Measurements from ENCODE around the gene CTBP1.
A peak's percentile ranks its signal among the peaks of the same experiment; 100 is the strongest.

Gene CTBP1

GRCh38 chr4:1266881-1267763 is 18.2 kb upstream of the CTBP1 start:
- peaks cover 9% of the 10 kb centered on the region for H3K36me3 Mint-ChIP-seq (ENCODE audit: low read depth)
- peaks cover 11% of the 10 kb centered on the region for H3K4me1 Mint-ChIP-seq (ENCODE audit: low read depth)
- H3K27me3 Mint-ChIP-seq (ENCODE audit: low read depth): no peaks in the 10 kb centered on the region
- peak overlapping the region; percentile 93 for H3K27ac Mint-ChIP-seq
- peaks cover 23% of the 10 kb centered on the region for H3K9me3 Mint-ChIP-seq
- peak overlapping the region; percentile 41 for H3K4me3 Mint-ChIP-seq

GRCh38 chr4:1265351-1265750 is 16.4 kb upstream of the CTBP1 start:
- peaks cover 6% of the 10 kb centered on the region for H3K36me3 Mint-ChIP-seq (ENCODE audit: low read depth)
- peaks cover 14% of the 10 kb centered on the region for H3K4me1 Mint-ChIP-seq (ENCODE audit: low read depth)
- peaks cover 17% of the 10 kb centered on the region for H3K9me3 Mint-ChIP-seq
- H3K27me3 Mint-ChIP-seq (ENCODE audit: low read depth): no peaks in the 10 kb centered on the region
- no peak overlapping the region for H3K27ac Mint-ChIP-seq
- no peak overlapping the region for H3K4me3 Mint-ChIP-seq

GRCh38 chr4:1264942-1265341 is 16.0 kb upstream of the CTBP1 start:
- Mint-ChIP-seq H3K9me3 (peaks cover 12% of the 10 kb centered on the region), H3K27ac (no peak overlapping the region), H3K4me1 (ENCODE audit: low read depth) (peaks cover 18% of the 10 kb centered on the region), H3K27me3 (ENCODE audit: low read depth) (no peaks in the 10 kb centered on the region), H3K4me3 (no peak overlapping the region), H3K36me3 (ENCODE audit: low read depth) (peaks cover 6% of the 10 kb centered on the region)

- Mint-ChIP-seq H3K27me3 (ENCODE audit: low read depth) (no peaks in the 10 kb centered on the region), H3K36me3 (ENCODE audit: low read depth) (peaks cover 9% of the 10 kb centered on the region), H3K4me3 (no peak overlapping the region), H3K4me1 (ENCODE audit: low read depth) (peaks cover 12% of the 10 kb centered on the region), H3K9me3 (peaks cover 21% of the 10 kb centered on the region), H3K27ac (no peak overlapping the region)
Observed at GRCh38 chr4:1261107-1261928, 12.4 kb upstream of the CTBP1 start.

- H3K36me3 Mint-ChIP-seq (ENCODE audit: low read depth): peaks cover 10% of the 10 kb centered on the region
- H3K27me3 Mint-ChIP-seq (ENCODE audit: low read depth): no peaks in the 10 kb centered on the region
- H3K4me1 Mint-ChIP-seq (ENCODE audit: low read depth): peaks cover 14% of the 10 kb centered on the region
- peaks cover 29% of the 10 kb centered on the region for H3K9me3 Mint-ChIP-seq
- H3K27ac Mint-ChIP-seq: peak overlapping the region; percentile 67
- H3K4me3 Mint-ChIP-seq: no peak overlapping the region
Observed at GRCh38 chr4:1260418-1261106, 11.6 kb upstream of the CTBP1 start.

GRCh38 chr4:1259966-1260365 is 11.0 kb upstream of the CTBP1 start:
- Mint-ChIP-seq H3K4me3 (peak overlapping the region; percentile 5), H3K9me3 (peaks cover 31% of the 10 kb centered on the region)

GRCh38 chr4:1258457-1258856 is 9.5 kb upstream of the CTBP1 start:
- Mint-ChIP-seq H3K9me3 (peaks cover 44% of the 10 kb centered on the region), H3K36me3 (ENCODE audit: low read depth) (peaks cover 19% of the 10 kb centered on the region), H3K4me3 (no peak overlapping the region), H3K27me3 (ENCODE audit: low read depth) (no peaks in the 10 kb centered on the region), H3K27ac (no peak overlapping the region), H3K4me1 (ENCODE audit: low read depth) (peaks cover 24% of the 10 kb centered on the region)

More at GRCh38 chr4:1259966-1260365, 11.0 kb upstream of the CTBP1 start:
- H3K4me1 Mint-ChIP-seq (ENCODE audit: low read depth): peaks cover 14% of the 10 kb centered on the region
- H3K36me3 Mint-ChIP-seq (ENCODE audit: low read depth): peaks cover 10% of the 10 kb centered on the region
- no peaks in the 10 kb centered on the region for H3K27me3 Mint-ChIP-seq (ENCODE audit: low read depth)
- H3K27ac Mint-ChIP-seq: peak overlapping the region; percentile 67

GRCh38 chr4:1255699-1256098 is 6.8 kb upstream of the CTBP1 start:
- Mint-ChIP-seq H3K27me3 (ENCODE audit: low read depth) (no peaks in the 10 kb centered on the region), H3K27ac (no peak overlapping the region), H3K4me1 (ENCODE audit: low read depth) (peaks cover 39% of the 10 kb centered on the region), H3K4me3 (no peak overlapping the region), H3K36me3 (ENCODE audit: low read depth) (peaks cover 41% of the 10 kb centered on the region), H3K9me3 (peaks cover 55% of the 10 kb centered on the region)

GRCh38 chr4:1255151-1255550 is 6.2 kb upstream of the CTBP1 start:
- no peak overlapping the region for H3K27ac Mint-ChIP-seq
- no peaks in the 10 kb centered on the region for H3K27me3 Mint-ChIP-seq (ENCODE audit: low read depth)
- peaks cover 36% of the 10 kb centered on the region for H3K4me1 Mint-ChIP-seq (ENCODE audit: low read depth)
- H3K4me3 Mint-ChIP-seq: no peak overlapping the region
- H3K36me3 Mint-ChIP-seq (ENCODE audit: low read depth): peaks cover 45% of the 10 kb centered on the region
- H3K9me3 Mint-ChIP-seq: peaks cover 55% of the 10 kb centered on the region

- Mint-ChIP-seq H3K36me3 (ENCODE audit: low read depth) (peaks cover 51% of the 10 kb centered on the region), H3K9me3 (peaks cover 55% of the 10 kb centered on the region), H3K4me1 (ENCODE audit: low read depth) (peaks cover 35% of the 10 kb centered on the region), H3K27ac (peak overlapping the region; percentile 31), H3K4me3 (no peak overlapping the region), H3K27me3 (ENCODE audit: low read depth) (no peaks in the 10 kb centered on the region)
Observed at GRCh38 chr4:1253831-1254230, 4.9 kb upstream of the CTBP1 start.

- Mint-ChIP-seq H3K4me1 (ENCODE audit: low read depth) (peaks cover 35% of the 10 kb centered on the region), H3K9me3 (peaks cover 48% of the 10 kb centered on the region), H3K4me3 (peak overlapping the region; percentile 2), H3K27me3 (ENCODE audit: low read depth) (no peaks in the 10 kb centered on the region), H3K36me3 (ENCODE audit: low read depth) (peaks cover 48% of the 10 kb centered on the region), H3K27ac (peak overlapping the region; percentile 55)
Observed at GRCh38 chr4:1252928-1253492, 4.1 kb upstream of the CTBP1 start.

GRCh38 chr4:1251773-1252066 is 2.8 kb upstream of the CTBP1 start:
- Mint-ChIP-seq H3K27ac (no peak overlapping the region), H3K9me3 (peaks cover 37% of the 10 kb centered on the region), H3K4me3 (no peak overlapping the region), H3K36me3 (ENCODE audit: low read depth) (peaks cover 48% of the 10 kb centered on the region), H3K4me1 (ENCODE audit: low read depth) (peaks cover 40% of the 10 kb centered on the region), H3K27me3 (ENCODE audit: low read depth) (no peaks in the 10 kb centered on the region)

- Mint-ChIP-seq H3K27ac (peak overlapping the region; percentile 96), H3K4me1 (ENCODE audit: low read depth) (peaks cover 45% of the 10 kb centered on the region), H3K9me3 (peaks cover 32% of the 10 kb centered on the region), H3K4me3 (peak overlapping the region; percentile 90), H3K36me3 (ENCODE audit: low read depth) (peaks cover 48% of the 10 kb centered on the region), H3K27me3 (ENCODE audit: low read depth) (no peaks in the 10 kb centered on the region)
Observed at GRCh38 chr4:1250921-1251772, 2.2 kb upstream of the CTBP1 start.

- Mint-ChIP-seq H3K27me3 (ENCODE audit: low read depth) (no peaks in the 10 kb centered on the region), H3K4me1 (ENCODE audit: low read depth) (peaks cover 42% of the 10 kb centered on the region), H3K27ac (peak overlapping the region; percentile 96), H3K36me3 (ENCODE audit: low read depth) (peaks cover 44% of the 10 kb centered on the region), H3K9me3 (peaks cover 25% of the 10 kb centered on the region), H3K4me3 (peak overlapping the region; percentile 90)
Observed at GRCh38 chr4:1250527-1250812, 1.5 kb upstream of the CTBP1 start.
